CD4-positive, alpha-beta memory T cell (primary cell): ENCODE results near the gene HERPUD1. TPM values are rescaled to one million over a fixed set of nuclear protein-coding genes. Genes with fewer than 3 reads are reported as not detected.

Experiments used
- CTCF ChIA-PET: fragments of 350-600 bp; sonication (Branson Sonifier 250); formaldehyde crosslinking; loops from one replicate; lab custom pipeline; 2021; ENCODE audit warnings: inconsistent platforms; ENCODE audit not compliant: partially characterized antibody; lab: Charles Lee
- POLR2A ChIA-PET: fragments of 350-600 bp; sonication (Branson Sonifier 250); formaldehyde crosslinking; loops from one replicate; lab custom pipeline; 2021; ENCODE audit not compliant: partially characterized antibody; lab: Charles Lee
- DNase-seq, 5 donors: peaks; one replicate each; pipeline versions ENCODE4 v3.0.0 to v3.0.0-alpha.2; 2020 to 2022; ENCODE audit warnings: mixed read lengths in 1 of 5
- H3K27ac ChIP-seq: one replicate; pipeline ENCODE4 v1.7.0; 2013; ENCODE audit warnings: low read depth, low read length
- H3K27me3 ChIP-seq: 2 replicates; pipeline ENCODE4 v1.7.0; 2013; ENCODE audit warnings: mild to moderate bottlenecking, low read length, moderate library complexity; ENCODE audit not compliant: insufficient read depth
- H3K36me3 ChIP-seq: 2 replicates; pipeline ENCODE4 v1.7.0; 2013; ENCODE audit warnings: mild to moderate bottlenecking, low read length, moderate library complexity; ENCODE audit not compliant: insufficient read depth
- H3K4me1 ChIP-seq: 2 replicates; pipeline ENCODE4 v1.7.0; 2013; ENCODE audit warnings: mild to moderate bottlenecking, low read length, moderate library complexity; ENCODE audit not compliant: insufficient read depth
- H3K4me3 ChIP-seq, 2 donors: one replicate each; pipeline ENCODE4 v1.7.0; 2013; ENCODE audit warnings: low read length in 2 of 2, mild to moderate bottlenecking in 1 of 2
- H3K9me3 ChIP-seq, 2 donors: one replicate each; pipeline ENCODE4 v1.7.0; 2013; ENCODE audit warnings: low read length in 2 of 2, control low read depth in 1 of 2; ENCODE audit not compliant: control insufficient read depth in 1 of 2
- H3K27ac Mint-ChIP-seq, 7 donors: one replicate each; pipeline ENCODE4 v1.8.0; 2020 to 2021; ENCODE audit warnings: mixed read lengths in 7 of 7, mild to moderate bottlenecking in 6 of 7, inconsistent platforms in 3 of 7, moderate library complexity in 3 of 7
- H3K27me3 Mint-ChIP-seq, 2 donors: one replicate each; pipeline ENCODE4 v1.8.0; 2020 to 2021; ENCODE audit warnings: mixed read lengths in 2 of 2
- H3K36me3 Mint-ChIP-seq, 2 donors: one replicate each; pipeline ENCODE4 v1.8.0; 2020 to 2021; ENCODE audit warnings: mixed read lengths in 2 of 2, inconsistent platforms in 1 of 2, mild to moderate bottlenecking in 1 of 2
- H3K4me1 Mint-ChIP-seq, 4 donors: one replicate each; pipeline ENCODE4 v1.8.0; 2020 to 2021; ENCODE audit warnings: mixed read lengths in 4 of 4, mild to moderate bottlenecking in 1 of 4
- H3K4me3 Mint-ChIP-seq, 8 donors: one replicate each; pipeline ENCODE4 v1.8.0; 2020 to 2021; ENCODE audit warnings: mixed read lengths in 8 of 8, mild to moderate bottlenecking in 7 of 8, moderate library complexity in 6 of 8, inconsistent platforms in 3 of 8
- H3K9me3 Mint-ChIP-seq, 8 donors: one replicate each; pipeline ENCODE4 v1.8.0; 2020 to 2021; ENCODE audit warnings: mixed read lengths in 8 of 8, mild to moderate bottlenecking in 5 of 8, inconsistent platforms in 3 of 8, moderate library complexity in 1 of 8
- intact Hi-C: fragments of 100-400 bp; cut with micrococcal nuclease; formaldehyde crosslinking; loops from one replicate; pipeline ENCODE4 v1.15.1; 2023
- polyA plus RNA-seq, 2 donors: library from polyadenylated mRNA; unstranded; fragments of 300-500 nt; fragmentation: Illumina TruSeq; gene quantifications; one replicate each; pipeline ENCODE4 v1.2.3, GENCODE V29; 2021
- total RNA-seq, 2 experiments: library from RNA; stranded (reverse); gene quantifications; one replicate each; pipeline ENCODE4 v1.2.3, GENCODE V29; 2021

HERPUD1 gene
- total and polyA plus RNA-seq, 4 experiments from 2014 or later: 110 to 201 (median 133) TPM

DNA sequence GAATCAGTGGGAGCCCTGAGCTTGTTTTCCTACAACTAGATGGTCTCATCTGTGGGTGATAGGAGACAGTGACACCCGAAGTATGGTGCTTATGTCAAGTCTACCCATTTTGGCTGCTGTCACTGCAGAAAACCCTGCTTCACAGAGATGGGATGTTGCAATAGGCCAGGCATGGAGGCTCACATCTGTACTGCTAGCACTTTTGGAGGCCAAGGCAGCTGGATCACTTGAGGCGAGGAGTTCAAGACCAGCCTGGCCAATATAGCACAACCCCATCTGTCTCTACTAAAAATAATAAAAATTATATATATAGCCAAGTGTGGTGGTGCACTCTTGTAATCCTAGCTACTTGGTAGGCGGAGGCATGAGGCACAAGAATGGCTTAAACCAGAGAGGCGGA, 2.3 kb upstream of the HERPUD1 start:
- POLR2A ChIA-PET: interaction anchor here (0.7 to 3.7 kb wide), 3 partner anchors 9 to 77 kb away, joined by 3 to 45 read pairs (median 4); no protein-coding TSS in a partner anchor
- H3K27me3 Mint-ChIP-seq: no peaks in the 10 kb centered on the region
- H3K27me3 ChIP-seq: no peaks in the 10 kb centered on the region
- CTCF ChIA-PET: interaction anchor here (0.7 kb wide), 1 partner anchor 43 kb away, joined by 3 read pairs; no protein-coding TSS in a partner anchor
- no peak overlapping the region for H3K4me3 ChIP-seq
- H3K36me3 ChIP-seq: no peaks in the 10 kb centered on the region
- intact Hi-C loops: loop anchor here (10.0 kb wide), 1 partner anchor 205 kb away; no protein-coding TSS in a partner anchor
- H3K27ac ChIP-seq: no peak overlapping the region
- H3K4me1 ChIP-seq: peaks cover 25% of the 10 kb centered on the region
- peaks cover 0 to 26% of the 10 kb centered on the region in 2 donors for H3K36me3 Mint-ChIP-seq
- DNase-seq: no peak
- H3K9me3 Mint-ChIP-seq: no peaks in the 10 kb centered on the region
- H3K9me3 ChIP-seq: no peaks in the 10 kb centered on the region
- H3K27ac Mint-ChIP-seq: peak overlapping the region in 2 of 7 donors; percentile 30 to 66
- H3K4me1 Mint-ChIP-seq: peaks cover 10 to 36% (median 17%) of the 10 kb centered on the region in 4 donors
- no peak overlapping the region for H3K4me3 Mint-ChIP-seq

DNA sequence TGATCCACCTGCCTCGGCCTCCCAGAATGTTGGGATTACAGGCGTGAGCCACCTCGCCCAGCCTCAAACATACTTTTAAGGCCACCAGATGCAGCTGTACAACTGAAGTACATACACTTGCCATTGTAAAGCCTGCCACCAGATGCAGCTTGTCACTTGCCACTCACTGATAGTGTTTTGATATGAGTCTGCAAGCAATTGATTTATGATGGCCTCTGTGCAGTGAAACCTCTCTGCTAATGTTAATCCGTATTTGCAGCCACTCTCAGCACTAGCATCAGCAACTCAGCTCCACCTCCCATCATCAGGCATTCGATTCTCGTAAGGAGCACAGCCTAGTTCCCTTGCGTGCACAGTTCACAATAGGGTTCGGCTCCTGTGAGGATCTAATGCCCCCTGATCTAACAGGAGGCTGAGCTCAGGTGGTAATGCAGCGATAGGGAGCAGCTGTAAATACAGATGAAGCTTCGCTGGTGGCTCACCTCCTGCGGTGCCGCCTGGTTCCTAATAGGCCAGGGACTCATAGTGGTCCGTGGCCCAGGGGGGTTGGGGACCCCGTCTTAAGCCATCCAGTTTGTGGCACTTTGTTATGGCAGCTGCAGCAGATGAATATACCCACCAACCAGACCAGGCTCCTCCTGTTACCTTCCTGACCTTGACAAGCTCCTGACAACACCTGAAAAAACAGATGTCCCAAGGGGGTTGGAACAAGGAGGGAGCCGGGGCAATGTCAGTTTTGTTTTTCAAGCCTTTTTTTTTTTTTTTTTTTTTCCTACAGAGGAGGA, 1.3 kb upstream of the HERPUD1 start:
- no peak overlapping the region for H3K4me3 ChIP-seq
- Mint-ChIP-seq H3K27me3 (no peaks in the 10 kb centered on the region), H3K4me1 (peaks cover 17 to 41% (median 26%) of the 10 kb centered on the region in 4 donors), H3K36me3 (peaks cover 8 to 36% of the 10 kb centered on the region in 2 donors), H3K9me3 (no peaks in the 10 kb centered on the region), H3K27ac (peak overlapping the region; percentile 93 to 99 (median 96)), H3K4me3 (peak overlapping the region in 6 of 8 donors; percentile 29 to 99 (median 96))
- CTCF ChIA-PET: interaction anchor here (0.7 to 1.1 kb wide), 3 partner anchors 10 to 84 kb away, joined by 3 to 5 read pairs (median 3); no protein-coding TSS in a partner anchor
- peaks cover under 1% of the 10 kb centered on the region for H3K36me3 ChIP-seq
- H3K27ac ChIP-seq: peak overlapping the region; percentile 96
- intact Hi-C loops: loop anchor here (10.0 kb wide), 1 partner anchor 206 kb away; no protein-coding TSS in a partner anchor
- peaks cover 35% of the 10 kb centered on the region for H3K4me1 ChIP-seq
- H3K27me3 ChIP-seq: no peaks in the 10 kb centered on the region
- H3K9me3 ChIP-seq: no peaks in the 10 kb centered on the region
- no peak for DNase-seq
- POLR2A ChIA-PET: interaction anchor here (0.6 to 4.7 kb wide), 14 partner anchors 8 to 434 kb away, joined by 4 to 51 read pairs (median 10); partner anchors contain the start of genes CPNE2 and NLRC5

DNA sequence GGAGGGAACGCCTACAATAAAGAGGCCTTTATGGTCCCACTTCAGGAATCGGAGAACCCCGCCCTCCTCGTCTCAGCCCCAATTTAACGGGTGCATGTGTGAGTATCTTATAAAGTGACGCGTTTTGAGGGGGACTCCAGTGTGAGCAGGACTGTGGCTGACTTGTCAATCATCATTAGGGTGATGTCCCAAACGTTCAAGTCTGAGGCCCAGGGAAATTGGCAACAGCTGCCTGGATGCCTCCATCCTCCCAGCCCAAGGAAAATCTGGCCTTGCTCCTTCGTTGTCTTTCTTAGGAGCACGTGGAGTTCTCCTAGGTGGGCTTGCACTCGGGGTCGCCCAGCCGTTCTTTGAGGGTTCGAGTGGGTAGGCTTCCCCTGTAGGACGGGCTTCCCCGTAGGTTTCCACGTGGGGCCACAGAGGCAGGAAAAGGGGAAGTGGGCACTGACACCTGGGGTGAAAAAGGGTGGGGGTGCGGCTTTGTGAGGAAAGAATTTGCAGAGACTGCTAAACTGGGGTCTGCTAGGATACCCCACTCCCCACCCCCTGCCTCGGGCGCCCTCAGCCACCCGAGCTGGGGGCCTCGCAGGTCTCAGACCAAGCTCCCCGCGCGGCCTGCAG, 561 bp upstream of the HERPUD1 start:
- Histone ChIP-seq H3K9me3 (no peaks in the 10 kb centered on the region), H3K36me3 (peaks cover 7% of the 10 kb centered on the region), H3K4me1 (peaks cover 42% of the 10 kb centered on the region), H3K27ac (peak overlapping the region; percentile 96), H3K4me3 (peak overlapping the region; percentile 19 to 83), H3K27me3 (no peaks in the 10 kb centered on the region)
- H3K4me1 Mint-ChIP-seq: peaks cover 19 to 45% (median 31%) of the 10 kb centered on the region in 4 donors
- H3K36me3 Mint-ChIP-seq: peaks cover 12 to 42% of the 10 kb centered on the region in 2 donors
- H3K9me3 Mint-ChIP-seq: no peaks in the 10 kb centered on the region
- no peaks in the 10 kb centered on the region for H3K27me3 Mint-ChIP-seq
- DNase-seq: peak in 1 of 5 donors; percentile 47
- intact Hi-C loops: loop anchor here (10.0 kb wide), 1 partner anchor 207 kb away; no protein-coding TSS in a partner anchor
- CTCF ChIA-PET: interaction anchor here (0.7 to 1.1 kb wide), 3 partner anchors 10 to 85 kb away, joined by 3 to 5 read pairs (median 3); no protein-coding TSS in a partner anchor
- H3K4me3 Mint-ChIP-seq: peak overlapping the region; percentile 95 to 99 (median 98)
- peak overlapping the region; percentile 93 to 99 (median 96) for H3K27ac Mint-ChIP-seq
- POLR2A ChIA-PET: interaction anchor here (0.6 to 4.7 kb wide), 34 partner anchors 7 to 879 kb away, joined by 3 to 51 read pairs (median 5); partner anchors contain the start of genes BBS2, CCDC102A, CIAPIN1 and COQ9

DNA sequence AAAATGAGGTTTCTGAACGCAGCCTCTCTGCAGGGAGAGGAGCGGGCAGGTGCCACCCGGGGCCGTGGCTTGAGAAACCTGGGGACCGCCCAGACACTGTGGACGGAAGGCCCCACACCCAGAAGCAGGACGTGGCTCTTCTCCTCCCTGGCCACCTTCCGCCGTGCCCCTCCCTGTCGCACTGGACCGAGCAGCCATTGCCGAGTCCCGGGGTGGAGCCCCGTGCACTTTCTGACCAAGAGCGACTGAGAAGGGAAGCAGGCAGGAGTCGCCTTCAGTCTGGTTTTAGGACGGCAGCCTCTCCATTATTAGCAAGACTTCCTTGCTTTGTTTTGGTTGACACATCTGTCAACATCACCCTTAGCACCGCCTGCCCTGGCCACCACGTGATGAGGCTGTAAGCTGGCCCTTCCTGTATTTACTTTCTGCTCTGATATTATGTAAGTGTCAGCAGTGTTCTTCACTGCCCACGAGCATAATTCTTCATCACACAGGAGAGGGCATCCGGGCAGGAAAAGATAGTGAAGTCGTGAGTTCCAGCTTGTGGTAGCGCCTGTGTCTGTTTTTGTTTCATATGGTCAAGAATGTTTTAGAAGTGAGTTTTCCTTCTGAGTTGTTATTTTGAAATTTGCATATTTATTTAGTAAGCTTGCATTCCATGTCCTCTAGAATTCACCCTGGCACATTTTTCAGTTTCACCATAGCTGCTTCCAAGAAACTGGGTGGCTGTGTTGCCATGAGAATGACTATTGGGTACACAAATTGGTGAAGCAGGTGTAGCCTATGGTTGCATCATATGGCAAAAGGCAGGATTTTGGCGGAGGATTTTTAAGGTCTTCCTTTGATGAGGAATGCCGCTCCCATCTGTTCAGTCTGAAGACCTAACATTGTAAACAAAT, 1.0 kb downstream of the HERPUD1 start:
- Mint-ChIP-seq H3K27ac (peak overlapping the region; percentile 86 to 99 (median 98)), H3K4me3 (peak overlapping the region; percentile 95 to 99 (median 98)), H3K9me3 (no peaks in the 10 kb centered on the region), H3K27me3 (no peaks in the 10 kb centered on the region), H3K4me1 (peaks cover 28 to 61% (median 41%) of the 10 kb centered on the region in 4 donors), H3K36me3 (peaks cover 25 to 58% of the 10 kb centered on the region in 2 donors)
- CTCF ChIA-PET: interaction anchor here (1.0 to 1.9 kb wide), 3 partner anchors 25 to 66 kb away, joined by 5 to 7 read pairs (median 5); no protein-coding TSS in a partner anchor
- Histone ChIP-seq H3K27ac (peak overlapping the region; percentile 96), H3K36me3 (peaks cover 23% of the 10 kb centered on the region), H3K4me1 (peaks cover 57% of the 10 kb centered on the region), H3K27me3 (no peaks in the 10 kb centered on the region), H3K9me3 (no peaks in the 10 kb centered on the region), H3K4me3 (peak overlapping the region; percentile 51 to 83)
- POLR2A ChIA-PET: interaction anchor here (0.6 to 4.7 kb wide), 32 partner anchors 9 to 514 kb away, joined by 3 to 51 read pairs (median 6); partner anchors contain the start of genes CIAPIN1, COQ9, NLRC5 and PSME3IP1
- DNase-seq: peak in 3 of 5 donors; percentile 26 to 47 (median 38)
- intact Hi-C loops: loop anchor here (1.0 to 10.0 kb wide), 6 partner anchors 31 to 367 kb away; partner anchors contain the start of genes NLRC5, PSME3IP1 and RSPRY1

DNA sequence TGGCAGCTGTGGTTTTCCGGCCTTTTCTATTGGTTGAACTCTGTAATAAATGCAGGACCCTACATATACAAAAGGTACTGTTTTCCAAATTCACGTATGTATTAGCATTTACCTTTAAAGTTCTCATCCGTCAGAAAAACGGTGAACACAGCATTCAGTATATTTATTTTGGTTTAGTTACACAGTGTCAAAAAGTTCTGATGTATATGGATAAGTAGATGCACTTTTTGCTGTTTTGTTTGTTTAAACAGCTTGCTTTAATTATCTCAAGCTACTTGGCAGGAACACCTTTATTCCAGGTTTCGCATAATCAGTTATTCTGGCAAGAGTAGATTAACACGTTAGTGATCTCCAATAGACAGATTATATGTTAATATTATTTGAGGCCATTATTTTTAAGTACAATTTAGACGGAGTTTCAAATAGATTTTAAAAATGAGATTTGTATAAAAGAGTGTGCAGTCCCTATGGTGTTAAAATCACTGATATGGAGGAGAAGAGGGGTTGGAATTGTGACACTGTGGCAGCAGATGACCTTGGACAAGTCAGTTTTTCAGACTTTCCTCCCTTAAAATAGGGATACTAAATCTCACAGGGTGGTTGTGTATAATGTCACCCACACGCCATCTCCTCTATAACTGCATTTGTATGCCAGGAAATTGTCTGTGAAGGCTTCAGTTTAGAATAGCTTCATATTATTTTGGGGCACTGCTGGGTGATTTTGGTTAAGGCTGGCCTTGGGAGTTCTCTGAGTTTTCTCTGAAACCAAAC, 2.1 kb downstream of the HERPUD1 start:
- no peaks in the 10 kb centered on the region for H3K9me3 ChIP-seq
- peak overlapping the region; percentile 96 for H3K27ac ChIP-seq
- Mint-ChIP-seq H3K27me3 (no peaks in the 10 kb centered on the region), H3K27ac (peak overlapping the region; percentile 64 to 99 (median 97)), H3K4me3 (peak overlapping the region; percentile 95 to 99 (median 98)), H3K36me3 (peaks cover 33 to 68% of the 10 kb centered on the region in 2 donors), H3K4me1 (peaks cover 37 to 68% (median 51%) of the 10 kb centered on the region in 4 donors), H3K9me3 (no peaks in the 10 kb centered on the region)
- H3K36me3 ChIP-seq: peaks cover 31% of the 10 kb centered on the region
- no peak for DNase-seq
- peaks cover 67% of the 10 kb centered on the region for H3K4me1 ChIP-seq
- H3K27me3 ChIP-seq: no peaks in the 10 kb centered on the region
- CTCF ChIA-PET: interaction anchor here (0.8 to 1.9 kb wide), 5 partner anchors 24 to 67 kb away, joined by 3 to 7 read pairs (median 5); no protein-coding TSS in a partner anchor
- peak overlapping the region; percentile 51 to 83 for H3K4me3 ChIP-seq
- POLR2A ChIA-PET: interaction anchor here (0.7 to 4.7 kb wide), 12 partner anchors 10 to 136 kb away, joined by 3 to 51 read pairs (median 6); partner anchors contain the start of gene NLRC5
- intact Hi-C loops: loop anchor here (2.0 to 10.0 kb wide), 2 partner anchors 55 to 209 kb away; partner anchors contain the start of gene NLRC5
